HepG2 (cell line): ENCODE data around the gene PTGIS. TPM values are rescaled to one million over a fixed set of nuclear protein-coding genes. Genes with fewer than 3 reads are reported as not detected.

ENCODE experiments used
- ATAC-seq: fragments of 200-7000 bp; cut with Tn5 transposase; 3 replicates; pipeline ENCODE4 v1.9.1; 2020; ENCODE audit warnings: mild to moderate bottlenecking, moderate library complexity
- BruUV-seq: library from RNA; stranded (reverse); fragments of 400-500 nt; replicated peaks from 2 replicates; lab custom pipeline; 2021; lab: Mats Ljungman, UMichigan
- CTCF ChIA-PET: fragments of 300-600 bp; formaldehyde crosslinking; extraction: SDS; loops from one replicate; lab custom pipeline; 2021; ENCODE audit warnings: low total read pairs, inconsistent platforms, low intra/inter-chr PET ratio; lab: Yijun Ruan, JAX
- POLR2A ChIA-PET: fragments of 350-600 bp; sonication (Branson Sonifier 250); formaldehyde crosslinking; loops from one replicate; lab custom pipeline; 2020; ENCODE audit warnings: antibody characterized with exemption, inconsistent platforms; lab: Yijun Ruan, JAX
- DNase-seq: peaks from one replicate; pipeline ENCODE4 v3.0.0-alpha.2; 2015; ENCODE audit warnings: low spot score
- FAIRE-seq: peaks from 3 replicates; lab custom pipeline; 2011; peaks lifted over from hg19 to GRCh38; lab: Jason Lieb, UNC
- H2AFZ ChIP-seq: one replicate; pipeline ENCODE4 v1.6.1; 2011; ENCODE audit warnings: low read length, inconsistent platforms
- H3K27ac ChIP-seq: fragments of 300-600 bp; 3 replicates; pipeline ENCODE4 v1.8.0; 2011; ENCODE audit warnings: mixed run types, mild to moderate bottlenecking, mixed read lengths, low read length, inconsistent platforms; ENCODE audit not compliant: insufficient read depth; ENCODE audit errors: extremely low read length
- H3K27me3 ChIP-seq, 2 experiments: fragments of 200-600 bp in 1 of 2; 2 replicates in 1 of 2; 3 replicates in 1 of 2; pipeline versions ENCODE4 v1.6.0 to v1.8.0; 2011; ENCODE audit warnings: low read length in 2 of 2, mild to moderate bottlenecking in 2 of 2, moderate library complexity in 2 of 2, inconsistent platforms in 1 of 2; ENCODE audit not compliant: insufficient read depth in 2 of 2, control insufficient read depth in 1 of 2
- H3K36me3 ChIP-seq, 2 experiments: fragments of 200-600 bp in 1 of 2; replicated peaks in 1 of 2; 2 replicates in 1 of 2; 3 replicates in 1 of 2; pipeline versions ENCODE4 v1.5.1 to v1.8.0; 2011; ENCODE audit warnings: low read length in 2 of 2, inconsistent platforms in 1 of 2; ENCODE audit not compliant: insufficient read depth in 2 of 2, control insufficient read depth in 1 of 2
- H3K4me1 ChIP-seq: 2 replicates; pipeline ENCODE4 v1.5.1; 2012; ENCODE audit warnings: low read length, inconsistent platforms; ENCODE audit not compliant: insufficient read depth
- H3K4me2 ChIP-seq: 2 replicates; pipeline ENCODE4 v1.6.0; 2011; ENCODE audit warnings: low read depth, low read length, inconsistent platforms
- H3K4me3 ChIP-seq, 3 experiments: fragments of 200-600 bp in 1 of 3; sonication (generic), shearing (Covaris generic) in 1 of 3; replicated peaks in 1 of 3; 2 replicates each; pipeline ENCODE4 v1.5.1; 2011 to 2016; ENCODE audit warnings: low read length in 3 of 3, inconsistent platforms in 2 of 3, low read depth in 2 of 3, mild to moderate bottlenecking in 2 of 3, control low read depth in 1 of 3, mixed read lengths in 1 of 3; ENCODE audit not compliant: insufficient read depth in 1 of 3
- H3K79me2 ChIP-seq: one replicate; pipeline ENCODE4 v1.6.1; 2011; ENCODE audit warnings: low read length, inconsistent platforms; ENCODE audit not compliant: insufficient read depth
- H3K9ac ChIP-seq: 2 replicates; pipeline ENCODE4 v1.6.0; 2011; ENCODE audit warnings: mild to moderate bottlenecking, low read depth, low read length, inconsistent platforms; ENCODE audit not compliant: insufficient read depth
- H3K9me3 ChIP-seq: 2 replicates; pipeline ENCODE4 v1.5.1; 2012; ENCODE audit warnings: mild to moderate bottlenecking, low read length
- H4K20me1 ChIP-seq: 2 replicates; pipeline ENCODE4 v1.6.0; 2011; ENCODE audit warnings: inconsistent platforms, mild to moderate bottlenecking, low read length, moderate library complexity; ENCODE audit not compliant: insufficient read depth
- YEATS4 ChIP-seq: sonication (generic); formaldehyde crosslinking; IDR thresholded peaks from 2 replicates; pipeline ENCODE4 v1.4.0; 2020; ENCODE audit warnings: missing genetic modification reagents, borderline replicate concordance
- ZNF44 ChIP-seq: sonication (generic); formaldehyde crosslinking; IDR thresholded peaks from 2 replicates; pipeline ENCODE4 v1.5.1; 2020; ENCODE audit warnings: mild to moderate bottlenecking, missing genetic modification reagents
- ZNF672 ChIP-seq: sonication (generic); formaldehyde crosslinking; IDR thresholded peaks from 2 replicates; pipeline ENCODE4 v1.8.1; 2022; ENCODE audit warnings: missing genetic modification reagents
- ZNF780A ChIP-seq: sonication (generic); formaldehyde crosslinking; IDR thresholded peaks from 2 replicates; pipeline ENCODE4 v1.8.0; 2022; ENCODE audit warnings: mild to moderate bottlenecking, missing genetic modification reagents, moderate library complexity
- WGBS: methylation state at CpG from one replicate; pipeline ENCODE4 v1.1.6; 2017; ENCODE audit warnings: low lambda C conversion rate; 5-methylcytosine and 5-hydroxymethylcytosine counted together
- in situ Hi-C: cut with HindIII; loops from 2 replicates; pipeline ENCODE4 v1.10.0; 2017; ENCODE audit warnings: low pct_unique_long_range_greater_than_20kb; ENCODE audit not compliant: extremely low pct_ligation_motif_present
- intact Hi-C: fragments of 100-400 bp; cut with micrococcal nuclease; formaldehyde crosslinking; loops from one replicate; pipeline ENCODE4 v1.10.0; 2022; ENCODE audit not compliant: unreplicated experiment
- polyA plus RNA-seq, 8 experiments: library from polyadenylated mRNA; depleted of rRNA in 3 of 8; stranded (reverse) in 7 of 8; unstranded in 1 of 8; fragments of >200 nt; fragmentation: Illumina TruSeq in 4 of 8; extraction: Trizol in 4 of 8; gene quantifications; 2 replicates each; pipeline versions ENCODE4 v1.2.1 to v1.2.3, GENCODE V29; 2011 to 2016; ENCODE audit warnings: low read depth in 4 of 8, missing spikeins in 1 of 8, mixed read lengths in 1 of 8; ENCODE audit not compliant: insufficient read depth in 1 of 8
- total RNA-seq, 5 experiments: library from RNA; depleted of rRNA; stranded (reverse); fragments of >200 nt; fragmentation: Illumina TruSeq; extraction: Trizol; gene quantifications; 2 replicates each; pipeline ENCODE4 v1.2.3, GENCODE V29; 2016; ENCODE audit warnings: low read depth in 1 of 5
- TF ChIP-seq, protein P1 (sequence below): sonication (generic); formaldehyde crosslinking; IDR thresholded peaks from 2 replicates; pipeline ENCODE4 v1.5.0; 2020; ENCODE audit warnings: mild to moderate bottlenecking, missing genetic modification reagents
- TF ChIP-seq, protein P2 (sequence below): sonication (generic); formaldehyde crosslinking; IDR thresholded peaks from 2 replicates; pipeline ENCODE4 v1.5.1; 2020; ENCODE audit warnings: mild to moderate bottlenecking, missing genetic modification reagents
- TF ChIP-seq, protein P3 (sequence below): sonication (generic); formaldehyde crosslinking; IDR thresholded peaks from 2 replicates; pipeline ENCODE4 v1.4.0; 2020; ENCODE audit warnings: missing genetic modification reagents, borderline replicate concordance
- TF ChIP-seq, protein P4 (sequence below): sonication (generic); formaldehyde crosslinking; IDR thresholded peaks from 2 replicates; pipeline ENCODE4 v1.4.0; 2020; ENCODE audit warnings: mild to moderate bottlenecking, missing genetic modification reagents
- TF ChIP-seq, protein P5 (sequence below): sonication (generic); formaldehyde crosslinking; IDR thresholded peaks from 2 replicates; pipeline ENCODE4 v1.5.0; 2020; ENCODE audit warnings: mild to moderate bottlenecking, missing genetic modification reagents

PTGIS gene
- total and polyA plus RNA-seq, 2 of the 13 experiments (the other 11 are each of a cell fraction or from before 2014, with no cell fraction given) = not detected

DNA sequence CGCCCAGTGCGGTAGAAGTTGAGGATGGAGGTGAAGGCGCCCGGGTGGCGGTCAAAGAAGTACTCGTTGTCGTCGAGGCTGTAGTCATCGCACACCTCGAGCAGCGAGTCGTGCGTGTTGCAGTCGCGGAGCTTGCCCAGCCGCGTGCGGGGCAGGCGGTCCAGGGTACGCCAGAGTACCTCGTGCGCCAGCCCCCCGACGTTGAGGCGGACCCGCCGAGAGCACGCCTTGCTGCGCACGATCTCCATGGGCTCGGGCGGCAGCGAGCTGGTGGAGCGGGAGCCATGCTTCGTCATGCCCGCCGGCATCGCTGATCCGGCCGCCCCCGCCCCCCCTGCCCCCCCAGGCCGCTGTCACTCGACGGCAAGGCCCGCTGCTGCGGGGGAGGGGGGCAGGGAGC, 85.8 kb downstream of the PTGIS start:
- Histone ChIP-seq H3K9ac (no peak overlapping the region), H3K9me3 (no peaks in the 10 kb centered on the region), H3K36me3 (no peaks in the 10 kb centered on the region), H4K20me1 (peaks cover 30% of the 10 kb centered on the region; the same call in 1 of the 2 replicates), H3K27me3 (peaks cover 4 to 36% of the 10 kb centered on the region in 2 experiments; a peak in 3 of 5 replicates), H2AFZ (no peak overlapping the region), H3K4me2 (no peak overlapping the region), H3K4me1 (peaks cover 35% of the 10 kb centered on the region), H3K4me3 (no peak overlapping the region), H3K27ac (no peak overlapping the region), H3K79me2 (no peaks in the 10 kb centered on the region)
- no peak for DNase-seq
- ATAC-seq = no peak
- POLR2A ChIA-PET = no interaction called here
- intact Hi-C loops (loop anchor here (5.0 kb wide), 1 partner anchor 40 kb away; no protein-coding TSS in a partner anchor), in situ Hi-C loops (loop anchor here (5.0 kb wide), 2 partner anchors 95 to 150 kb away; no protein-coding TSS in a partner anchor)
- no peak for FAIRE-seq
- CTCF ChIA-PET = interaction anchor here (9.6 kb wide), 1 partner anchor 148 kb away, joined by 159 read pairs; no protein-coding TSS in a partner anchor
- 82% methylated on average over 32 of the region's 46 CpGs for WGBS
- no TSS peak for BruUV-seq
- TF ChIP-seq YEATS4 = no peak
- no peak for TF ChIP-seq ZNF44 (CRISPR knock-in tag)
- peak; percentile 16; the same call in 1 of the 2 replicates for TF ChIP-seq ZNF672 (CRISPR knock-in tag)
- TF ChIP-seq, protein P1, sequence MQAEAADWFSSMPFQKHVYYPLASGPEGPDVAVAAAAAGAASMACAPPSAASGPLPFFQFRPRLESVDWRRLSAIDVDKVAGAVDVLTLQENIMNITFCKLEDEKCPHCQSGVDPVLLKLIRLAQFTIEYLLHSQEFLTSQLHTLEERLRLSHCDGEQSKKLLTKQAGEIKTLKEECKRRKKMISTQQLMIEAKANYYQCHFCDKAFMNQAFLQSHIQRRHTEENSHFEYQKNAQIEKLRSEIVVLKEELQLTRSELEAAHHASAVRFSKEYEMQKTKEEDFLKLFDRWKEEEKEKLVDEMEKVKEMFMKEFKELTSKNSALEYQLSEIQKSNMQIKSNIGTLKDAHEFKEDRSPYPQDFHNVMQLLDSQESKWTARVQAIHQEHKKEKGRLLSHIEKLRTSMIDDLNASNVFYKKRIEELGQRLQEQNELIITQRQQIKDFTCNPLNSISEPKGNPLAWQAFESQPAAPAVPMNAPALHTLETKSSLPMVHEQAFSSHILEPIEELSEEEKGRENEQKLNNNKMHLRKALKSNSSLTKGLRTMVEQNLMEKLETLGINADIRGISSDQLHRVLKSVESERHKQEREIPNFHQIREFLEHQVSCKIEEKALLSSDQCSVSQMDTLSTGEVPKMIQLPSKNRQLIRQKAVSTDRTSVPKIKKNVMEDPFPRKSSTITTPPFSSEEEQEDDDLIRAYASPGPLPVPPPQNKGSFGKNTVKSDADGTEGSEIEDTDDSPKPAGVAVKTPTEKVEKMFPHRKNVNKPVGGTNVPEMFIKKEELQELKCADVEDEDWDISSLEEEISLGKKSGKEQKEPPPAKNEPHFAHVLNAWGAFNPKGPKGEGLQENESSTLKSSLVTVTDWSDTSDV (CRISPR knock-in tag) = 0 out of 2 replicates have a peak, but pooled peaks have one; percentile 28
- TF ChIP-seq, protein P2, sequence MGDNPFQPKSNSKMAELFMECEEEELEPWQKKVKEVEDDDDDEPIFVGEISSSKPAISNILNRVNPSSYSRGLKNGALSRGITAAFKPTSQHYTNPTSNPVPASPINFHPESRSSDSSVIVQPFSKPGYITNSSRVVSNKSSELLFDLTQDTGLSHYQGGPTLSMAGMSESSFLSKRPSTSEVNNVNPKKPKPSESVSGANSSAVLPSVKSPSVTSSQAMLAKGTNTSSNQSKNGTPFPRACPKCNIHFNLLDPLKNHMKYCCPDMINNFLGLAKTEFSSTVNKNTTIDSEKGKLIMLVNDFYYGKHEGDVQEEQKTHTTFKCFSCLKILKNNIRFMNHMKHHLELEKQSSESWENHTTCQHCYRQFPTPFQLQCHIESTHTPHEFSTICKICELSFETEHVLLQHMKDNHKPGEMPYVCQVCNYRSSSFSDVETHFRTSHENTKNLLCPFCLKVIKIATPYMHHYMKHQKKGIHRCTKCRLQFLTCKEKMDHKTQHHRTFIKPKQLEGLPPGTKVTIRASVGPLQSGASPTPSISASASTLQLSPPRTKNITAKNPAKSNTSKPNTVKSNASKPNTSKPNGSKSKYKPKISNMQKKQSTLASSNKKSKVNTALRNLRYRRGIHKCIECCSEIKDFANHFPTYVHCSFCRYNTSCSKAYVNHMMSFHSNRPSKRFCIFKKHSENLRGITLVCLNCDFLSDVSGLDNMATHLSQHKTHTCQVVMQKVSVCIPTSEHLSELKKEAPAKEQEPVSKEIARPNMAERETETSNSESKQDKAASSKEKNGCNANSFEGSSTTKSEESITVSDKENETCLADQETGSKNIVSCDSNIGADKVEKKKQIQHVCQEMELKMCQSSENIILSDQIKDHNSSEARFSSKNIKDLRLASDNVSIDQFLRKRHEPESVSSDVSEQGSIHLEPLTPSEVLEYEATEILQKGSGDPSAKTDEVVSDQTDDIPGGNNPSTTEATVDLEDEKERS (CRISPR knock-in tag) = no peak
- TF ChIP-seq, protein P3, sequence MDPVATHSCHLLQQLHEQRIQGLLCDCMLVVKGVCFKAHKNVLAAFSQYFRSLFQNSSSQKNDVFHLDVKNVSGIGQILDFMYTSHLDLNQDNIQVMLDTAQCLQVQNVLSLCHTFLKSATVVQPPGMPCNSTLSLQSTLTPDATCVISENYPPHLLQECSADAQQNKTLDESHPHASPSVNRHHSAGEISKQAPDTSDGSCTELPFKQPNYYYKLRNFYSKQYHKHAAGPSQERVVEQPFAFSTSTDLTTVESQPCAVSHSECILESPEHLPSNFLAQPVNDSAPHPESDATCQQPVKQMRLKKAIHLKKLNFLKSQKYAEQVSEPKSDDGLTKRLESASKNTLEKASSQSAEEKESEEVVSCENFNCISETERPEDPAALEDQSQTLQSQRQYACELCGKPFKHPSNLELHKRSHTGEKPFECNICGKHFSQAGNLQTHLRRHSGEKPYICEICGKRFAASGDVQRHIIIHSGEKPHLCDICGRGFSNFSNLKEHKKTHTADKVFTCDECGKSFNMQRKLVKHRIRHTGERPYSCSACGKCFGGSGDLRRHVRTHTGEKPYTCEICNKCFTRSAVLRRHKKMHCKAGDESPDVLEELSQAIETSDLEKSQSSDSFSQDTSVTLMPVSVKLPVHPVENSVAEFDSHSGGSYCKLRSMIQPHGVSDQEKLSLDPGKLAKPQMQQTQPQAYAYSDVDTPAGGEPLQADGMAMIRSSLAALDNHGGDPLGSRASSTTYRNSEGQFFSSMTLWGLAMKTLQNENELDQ = no peak
- TF ChIP-seq, protein P4, sequence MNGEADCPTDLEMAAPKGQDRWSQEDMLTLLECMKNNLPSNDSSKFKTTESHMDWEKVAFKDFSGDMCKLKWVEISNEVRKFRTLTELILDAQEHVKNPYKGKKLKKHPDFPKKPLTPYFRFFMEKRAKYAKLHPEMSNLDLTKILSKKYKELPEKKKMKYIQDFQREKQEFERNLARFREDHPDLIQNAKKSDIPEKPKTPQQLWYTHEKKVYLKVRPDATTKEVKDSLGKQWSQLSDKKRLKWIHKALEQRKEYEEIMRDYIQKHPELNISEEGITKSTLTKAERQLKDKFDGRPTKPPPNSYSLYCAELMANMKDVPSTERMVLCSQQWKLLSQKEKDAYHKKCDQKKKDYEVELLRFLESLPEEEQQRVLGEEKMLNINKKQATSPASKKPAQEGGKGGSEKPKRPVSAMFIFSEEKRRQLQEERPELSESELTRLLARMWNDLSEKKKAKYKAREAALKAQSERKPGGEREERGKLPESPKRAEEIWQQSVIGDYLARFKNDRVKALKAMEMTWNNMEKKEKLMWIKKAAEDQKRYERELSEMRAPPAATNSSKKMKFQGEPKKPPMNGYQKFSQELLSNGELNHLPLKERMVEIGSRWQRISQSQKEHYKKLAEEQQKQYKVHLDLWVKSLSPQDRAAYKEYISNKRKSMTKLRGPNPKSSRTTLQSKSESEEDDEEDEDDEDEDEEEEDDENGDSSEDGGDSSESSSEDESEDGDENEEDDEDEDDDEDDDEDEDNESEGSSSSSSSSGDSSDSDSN (CRISPR knock-in tag) = no peak
- TF ChIP-seq, protein P5, sequence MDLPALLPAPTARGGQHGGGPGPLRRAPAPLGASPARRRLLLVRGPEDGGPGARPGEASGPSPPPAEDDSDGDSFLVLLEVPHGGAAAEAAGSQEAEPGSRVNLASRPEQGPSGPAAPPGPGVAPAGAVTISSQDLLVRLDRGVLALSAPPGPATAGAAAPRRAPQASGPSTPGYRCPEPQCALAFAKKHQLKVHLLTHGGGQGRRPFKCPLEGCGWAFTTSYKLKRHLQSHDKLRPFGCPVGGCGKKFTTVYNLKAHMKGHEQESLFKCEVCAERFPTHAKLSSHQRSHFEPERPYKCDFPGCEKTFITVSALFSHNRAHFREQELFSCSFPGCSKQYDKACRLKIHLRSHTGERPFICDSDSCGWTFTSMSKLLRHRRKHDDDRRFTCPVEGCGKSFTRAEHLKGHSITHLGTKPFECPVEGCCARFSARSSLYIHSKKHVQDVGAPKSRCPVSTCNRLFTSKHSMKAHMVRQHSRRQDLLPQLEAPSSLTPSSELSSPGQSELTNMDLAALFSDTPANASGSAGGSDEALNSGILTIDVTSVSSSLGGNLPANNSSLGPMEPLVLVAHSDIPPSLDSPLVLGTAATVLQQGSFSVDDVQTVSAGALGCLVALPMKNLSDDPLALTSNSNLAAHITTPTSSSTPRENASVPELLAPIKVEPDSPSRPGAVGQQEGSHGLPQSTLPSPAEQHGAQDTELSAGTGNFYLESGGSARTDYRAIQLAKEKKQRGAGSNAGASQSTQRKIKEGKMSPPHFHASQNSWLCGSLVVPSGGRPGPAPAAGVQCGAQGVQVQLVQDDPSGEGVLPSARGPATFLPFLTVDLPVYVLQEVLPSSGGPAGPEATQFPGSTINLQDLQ (CRISPR knock-in tag) = no peak
- peak; percentile 11 for TF ChIP-seq ZNF780A (CRISPR knock-in tag)
